ENCODE measurements around the gene PCDHA4.

PCDHA4 gene

GRCh38 chr5:140855772-140856674 lies 49.2 kb downstream of the PCDHA4 start, which contains the start of gene PCDHA10:
Gene PCDHA10, plus strand, starts transcription at chr5:140855897. Its CDS starts 152 bp downstream, at chr5:140856049.
- no peak for DNase-seq (ENCODE audit: low spot score)

- no peak for DNase-seq (ENCODE audit: low spot score)
These were observed 50.5 kb downstream of the PCDHA4 start for GRCh38 chr5:140857177-140857986.

- no peak for DNase-seq (ENCODE audit: low spot score)
These were observed 51.0 kb downstream of the PCDHA4 start for GRCh38 chr5:140857987-140858240.

GRCh38 chr5:140862441-140863295 lies 55.8 kb downstream of the PCDHA4 start:
- DNase-seq (ENCODE audit: low spot score): no peak
